ENCODE data around the gene CLBA1.

DNA sequence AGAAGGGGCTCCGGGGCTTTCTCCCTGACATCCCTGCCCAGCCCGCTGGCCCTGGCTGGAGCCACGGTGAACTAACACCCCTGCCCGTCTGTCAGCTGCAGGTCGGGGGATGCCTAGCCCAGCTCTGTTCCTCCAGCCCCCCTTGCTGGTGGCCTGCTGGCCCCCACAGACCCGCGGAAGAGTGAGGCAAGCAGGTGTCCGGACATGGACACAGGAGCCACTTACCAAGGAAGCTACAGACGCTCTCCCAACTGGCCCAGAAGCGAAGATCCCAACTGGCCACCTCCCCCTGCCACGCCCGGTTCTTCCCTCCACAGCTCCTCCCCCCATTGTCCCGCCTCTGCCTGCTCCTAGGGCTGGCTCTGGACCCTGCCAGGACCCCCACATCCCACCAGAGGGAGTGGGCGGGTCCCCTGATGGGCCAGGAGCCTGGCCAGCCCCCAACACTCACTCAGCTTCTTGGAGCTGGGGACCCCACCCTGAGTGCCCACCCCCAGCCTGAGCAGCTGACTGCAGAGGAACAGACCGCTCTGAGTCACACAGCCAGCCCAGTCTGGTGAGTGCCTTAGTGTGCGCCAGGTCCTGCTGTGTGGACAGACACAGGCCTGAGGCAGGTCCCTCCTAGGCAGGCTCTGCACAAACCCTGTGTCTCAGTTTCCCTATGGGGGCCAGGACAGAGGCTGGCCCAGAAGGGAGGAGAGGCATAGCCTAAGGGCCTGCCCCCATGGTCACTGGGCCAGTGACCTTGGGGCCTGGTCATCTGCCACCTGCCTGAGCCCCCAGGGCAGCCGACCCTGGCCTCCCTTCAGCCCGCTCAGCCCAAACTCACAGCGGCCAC is 15.1 kb upstream of the CLBA1 start:
- TF ChIP-seq, protein P1, sequence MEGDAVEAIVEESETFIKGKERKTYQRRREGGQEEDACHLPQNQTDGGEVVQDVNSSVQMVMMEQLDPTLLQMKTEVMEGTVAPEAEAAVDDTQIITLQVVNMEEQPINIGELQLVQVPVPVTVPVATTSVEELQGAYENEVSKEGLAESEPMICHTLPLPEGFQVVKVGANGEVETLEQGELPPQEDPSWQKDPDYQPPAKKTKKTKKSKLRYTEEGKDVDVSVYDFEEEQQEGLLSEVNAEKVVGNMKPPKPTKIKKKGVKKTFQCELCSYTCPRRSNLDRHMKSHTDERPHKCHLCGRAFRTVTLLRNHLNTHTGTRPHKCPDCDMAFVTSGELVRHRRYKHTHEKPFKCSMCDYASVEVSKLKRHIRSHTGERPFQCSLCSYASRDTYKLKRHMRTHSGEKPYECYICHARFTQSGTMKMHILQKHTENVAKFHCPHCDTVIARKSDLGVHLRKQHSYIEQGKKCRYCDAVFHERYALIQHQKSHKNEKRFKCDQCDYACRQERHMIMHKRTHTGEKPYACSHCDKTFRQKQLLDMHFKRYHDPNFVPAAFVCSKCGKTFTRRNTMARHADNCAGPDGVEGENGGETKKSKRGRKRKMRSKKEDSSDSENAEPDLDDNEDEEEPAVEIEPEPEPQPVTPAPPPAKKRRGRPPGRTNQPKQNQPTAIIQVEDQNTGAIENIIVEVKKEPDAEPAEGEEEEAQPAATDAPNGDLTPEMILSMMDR (IDR thresholded peaks at IDR 0.05) = no peak
- TF ChIP-seq POLR2A (IDR thresholded peaks at IDR 0.05) = no peak

All from lower leg skin (tissue), 3 donors.